T-helper 17 cell (primary cell): ENCODE results near the gene GIPC2. TPM values are rescaled to one million over a fixed set of nuclear protein-coding genes. Genes with fewer than 3 reads are reported as not detected.

ENCODE experiments used
- ATAC-seq: fragments of 150-1000 bp; cut with Tn5 transposase; 2 replicates; pipeline ENCODE4 v1.10.0; 2021; ENCODE audit warnings: mild to moderate bottlenecking, moderate library complexity
- DNase-seq, 3 donors: peaks; one replicate each; pipeline versions ENCODE4 v3.0.0 to v3.0.0-alpha.2; 2020 to 2021
- H3K9me3 ChIP-seq: one replicate; pipeline ENCODE4 v1.7.0; 2013; ENCODE audit warnings: low read length, mild to moderate bottlenecking; ENCODE audit not compliant: control insufficient read depth, poor library complexity, severe bottlenecking
- H3K27ac Mint-ChIP-seq: one replicate; pipeline ENCODE4 v1.8.0; 2022; ENCODE audit warnings: mild to moderate bottlenecking, moderate library complexity, mixed read lengths
- H3K27me3 Mint-ChIP-seq: one replicate; pipeline ENCODE4 v1.8.0; 2022; ENCODE audit warnings: mixed read lengths
- H3K36me3 Mint-ChIP-seq: one replicate; pipeline ENCODE4 v1.8.0; 2022; ENCODE audit warnings: low read depth, mixed read lengths
- H3K4me1 Mint-ChIP-seq: one replicate; pipeline ENCODE4 v1.8.0; 2022; ENCODE audit warnings: mild to moderate bottlenecking, mixed read lengths
- H3K4me3 Mint-ChIP-seq: one replicate; pipeline ENCODE4 v1.8.0; 2022; ENCODE audit warnings: mild to moderate bottlenecking, moderate library complexity, mixed read lengths
- total RNA-seq, 4 donors: library from RNA in 2 of 4; stranded (reverse) in 2 of 4; gene quantifications; one replicate each; pipeline ENCODE4 v1.2.3 and lab custom pipeline; 2022 to 2026

Gene GIPC2
- total RNA-seq, 2 donors from 2014 or later: 0.17 TPM; not detected in 1

- no peaks in the 10 kb centered on the region for H3K36me3 Mint-ChIP-seq
- ATAC-seq (peak; percentile 17), DNase-seq (no peak)
- peaks cover 17% of the 10 kb centered on the region for H3K4me1 Mint-ChIP-seq
- no peak overlapping the region for H3K27ac Mint-ChIP-seq
- peak overlapping the region; percentile 85 for H3K4me3 Mint-ChIP-seq
- no peaks in the 10 kb centered on the region for H3K9me3 ChIP-seq
- H3K27me3 Mint-ChIP-seq: peaks cover 54% of the 10 kb centered on the region
Measured at GRCh38 chr1:78044796-78045562, 787 bp upstream of the GIPC2 start.

- Mint-ChIP-seq H3K36me3 (no peaks in the 10 kb centered on the region), H3K4me1 (peaks cover 17% of the 10 kb centered on the region), H3K27me3 (peaks cover 56% of the 10 kb centered on the region), H3K27ac (no peak overlapping the region), H3K4me3 (peak overlapping the region; percentile 85)
- DNase-seq: no peak
- ATAC-seq: peak; percentile 22
- H3K9me3 ChIP-seq: no peaks in the 10 kb centered on the region
Measured at GRCh38 chr1:78045563-78045925, 222 bp upstream of the GIPC2 start.

DNA sequence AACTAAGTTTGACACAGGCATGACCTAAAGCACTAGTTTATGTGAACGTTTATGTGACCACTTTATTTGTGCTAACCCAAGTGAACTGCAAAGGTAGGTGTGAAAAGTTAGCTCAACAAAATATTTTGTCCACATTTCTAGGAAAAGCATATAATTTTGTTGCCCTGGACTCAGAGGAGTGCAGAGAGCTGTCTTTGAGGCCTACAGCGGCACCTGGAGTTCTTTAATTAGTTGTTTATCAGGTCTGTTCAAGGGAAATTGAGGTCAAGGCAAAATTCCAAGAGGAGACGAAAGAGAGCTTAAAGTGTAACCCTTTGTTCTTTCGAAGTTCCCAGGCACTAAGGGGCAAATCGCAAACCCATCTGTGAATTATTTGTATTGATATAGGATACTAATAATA lies 1.3 kb downstream of the GIPC2 start:
- Mint-ChIP-seq H3K27ac (no peak overlapping the region), H3K27me3 (peaks cover 56% of the 10 kb centered on the region), H3K4me3 (peak overlapping the region; percentile 83)

DNA sequence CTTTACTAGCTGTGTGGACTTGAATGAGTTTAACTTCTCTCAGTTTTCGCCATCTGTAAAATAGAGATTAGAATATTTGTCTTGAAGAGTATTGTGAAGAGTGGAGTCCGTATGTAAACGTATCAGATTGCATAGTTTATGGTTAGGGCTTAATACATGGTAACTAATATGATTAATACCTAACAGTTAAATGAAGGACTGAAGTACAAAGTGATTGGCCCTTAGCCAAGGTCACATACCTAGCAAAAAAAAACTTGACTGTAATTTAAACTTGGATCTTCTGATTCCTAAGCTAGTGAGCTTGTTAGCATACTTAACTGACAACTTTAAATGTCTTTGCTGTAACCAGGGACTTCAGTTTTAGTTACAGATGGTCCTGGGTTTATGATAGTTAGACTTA lies 1.9 kb downstream of the GIPC2 start:
- Mint-ChIP-seq H3K4me3 (no peak overlapping the region), H3K36me3 (peaks cover 3% of the 10 kb centered on the region), H3K27me3 (peaks cover 56% of the 10 kb centered on the region), H3K27ac (no peak overlapping the region), H3K4me1 (peaks cover 14% of the 10 kb centered on the region)
- ATAC-seq (no peak), DNase-seq (no peak)
- H3K9me3 ChIP-seq: no peaks in the 10 kb centered on the region

More for the DNA sequence above, 1.3 kb downstream of the GIPC2 start:
- DNase-seq: no peak
- H3K36me3 Mint-ChIP-seq: peaks cover 3% of the 10 kb centered on the region
- H3K4me1 Mint-ChIP-seq: peaks cover 14% of the 10 kb centered on the region
- no peak for ATAC-seq
- H3K9me3 ChIP-seq: no peaks in the 10 kb centered on the region

DNA sequence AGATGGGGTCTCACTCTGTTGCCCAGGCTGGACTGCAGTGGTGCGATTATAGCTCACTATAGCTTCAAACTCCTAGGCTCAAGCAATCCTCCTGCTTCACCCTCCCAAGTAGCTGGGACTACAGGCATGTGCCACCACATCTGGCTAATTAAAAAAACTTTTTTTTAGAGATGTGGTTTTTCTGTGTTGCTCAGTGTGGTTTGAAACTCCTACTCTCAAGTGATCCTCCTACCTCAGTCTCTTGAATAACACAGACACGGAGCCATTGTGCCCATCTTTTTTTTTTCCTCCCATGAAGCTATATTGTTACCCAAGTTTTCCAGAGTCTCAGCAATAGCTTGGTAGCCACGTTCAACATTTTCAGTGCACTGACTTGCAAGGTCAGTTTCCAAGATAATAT lies 2.7 kb downstream of the GIPC2 start:
- Mint-ChIP-seq H3K36me3 (peaks cover 3% of the 10 kb centered on the region), H3K4me1 (peaks cover 14% of the 10 kb centered on the region), H3K27me3 (peaks cover 51% of the 10 kb centered on the region), H3K27ac (no peak overlapping the region), H3K4me3 (no peak overlapping the region)
- DNase-seq: no peak
- no peak for ATAC-seq
- no peaks in the 10 kb centered on the region for H3K9me3 ChIP-seq

- no peak for ATAC-seq
- H3K4me1 Mint-ChIP-seq: peaks cover 14% of the 10 kb centered on the region
- no peak for DNase-seq
- H3K27me3 Mint-ChIP-seq: peaks cover 49% of the 10 kb centered on the region
- no peak overlapping the region for H3K4me3 Mint-ChIP-seq
- no peak overlapping the region for H3K27ac Mint-ChIP-seq
- H3K36me3 Mint-ChIP-seq: peaks cover 3% of the 10 kb centered on the region
- no peaks in the 10 kb centered on the region for H3K9me3 ChIP-seq
Measured at GRCh38 chr1:78049396-78049795, 3.6 kb downstream of the GIPC2 start.

GRCh38 chr1:78051005-78051404 lies 5.2 kb downstream of the GIPC2 start:
- no peak overlapping the region for H3K27ac Mint-ChIP-seq
- DNase-seq: no peak
- H3K9me3 ChIP-seq: no peaks in the 10 kb centered on the region
- peaks cover 2% of the 10 kb centered on the region for H3K4me1 Mint-ChIP-seq
- peaks cover 35% of the 10 kb centered on the region for H3K27me3 Mint-ChIP-seq
- peaks cover 3% of the 10 kb centered on the region for H3K36me3 Mint-ChIP-seq
- no peak overlapping the region for H3K4me3 Mint-ChIP-seq
- no peak for ATAC-seq

GRCh38 chr1:78052685-78053405 lies 7.1 kb downstream of the GIPC2 start:
- DNase-seq (no peak), ATAC-seq (no peak)
- Mint-ChIP-seq H3K4me1 (peaks cover 2% of the 10 kb centered on the region), H3K4me3 (no peak overlapping the region), H3K27ac (no peak overlapping the region), H3K36me3 (peaks cover 3% of the 10 kb centered on the region), H3K27me3 (peaks cover 25% of the 10 kb centered on the region)
- H3K9me3 ChIP-seq: no peaks in the 10 kb centered on the region

DNA sequence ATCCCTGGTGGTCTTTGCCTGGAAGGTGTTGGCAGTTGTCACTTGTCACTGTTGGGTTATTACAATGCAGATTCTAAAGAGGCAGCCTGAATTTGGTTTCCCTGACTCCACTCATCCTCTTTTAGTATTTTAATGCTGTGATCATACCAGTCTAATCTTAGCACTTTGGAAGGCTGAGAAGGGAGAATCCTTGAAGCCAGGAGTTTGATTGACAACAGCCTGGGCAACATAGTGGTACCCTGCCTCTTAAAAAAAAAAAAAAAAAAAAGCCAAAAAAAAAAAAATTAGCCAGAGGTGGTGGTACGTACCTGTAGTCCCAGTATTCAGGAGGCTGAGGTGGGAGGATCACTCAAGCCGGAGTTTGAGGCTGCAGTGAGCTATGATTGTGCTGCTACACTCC lies 7.7 kb downstream of the GIPC2 start:
- no peaks in the 10 kb centered on the region for H3K4me1 Mint-ChIP-seq
- no peak overlapping the region for H3K27ac Mint-ChIP-seq
- H3K4me3 Mint-ChIP-seq: no peak overlapping the region
- peaks cover 3% of the 10 kb centered on the region for H3K36me3 Mint-ChIP-seq
- DNase-seq (no peak), ATAC-seq (no peak)
- H3K27me3 Mint-ChIP-seq: peaks cover 19% of the 10 kb centered on the region
- H3K9me3 ChIP-seq: no peaks in the 10 kb centered on the region

DNA sequence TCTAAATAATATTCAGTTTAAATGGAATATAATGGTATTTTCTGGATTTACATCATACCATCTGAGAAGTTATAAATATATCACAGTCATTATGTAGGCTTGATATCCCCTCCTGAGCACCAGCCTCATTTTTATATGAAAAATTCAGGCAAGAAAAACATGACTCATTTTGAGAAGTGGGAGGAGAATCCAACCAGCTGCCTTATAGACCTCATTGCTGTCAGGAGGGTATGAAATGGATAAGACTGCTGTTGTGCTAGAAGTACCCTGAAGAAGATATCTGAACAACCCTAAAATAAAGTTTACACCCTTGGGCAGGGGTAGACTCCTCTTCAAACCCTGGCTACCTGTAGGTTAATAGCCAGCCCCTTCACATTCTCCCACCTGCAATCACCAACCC lies 8.8 kb downstream of the GIPC2 start:
- no peak for ATAC-seq
- Mint-ChIP-seq H3K36me3 (peaks cover 3% of the 10 kb centered on the region), H3K4me3 (no peak overlapping the region)

GRCh38 chr1:78054972-78055371 lies 9.2 kb downstream of the GIPC2 start:
- no peaks in the 10 kb centered on the region for H3K4me1 Mint-ChIP-seq
- no peak for ATAC-seq

More for the DNA sequence above, 8.8 kb downstream of the GIPC2 start:
- Mint-ChIP-seq H3K27me3 (peaks cover 18% of the 10 kb centered on the region), H3K27ac (no peak overlapping the region), H3K4me1 (no peaks in the 10 kb centered on the region)
- no peak for DNase-seq
- no peaks in the 10 kb centered on the region for H3K9me3 ChIP-seq

GRCh38 chr1:78055565-78056132 lies 9.9 kb downstream of the GIPC2 start:
- H3K4me1 Mint-ChIP-seq: no peaks in the 10 kb centered on the region
- H3K4me3 Mint-ChIP-seq: no peak overlapping the region
- DNase-seq (no peak), ATAC-seq (no peak)
- peaks cover 14% of the 10 kb centered on the region for H3K27me3 Mint-ChIP-seq
- no peaks in the 10 kb centered on the region for H3K9me3 ChIP-seq
- no peak overlapping the region for H3K27ac Mint-ChIP-seq
- H3K36me3 Mint-ChIP-seq: peaks cover 3% of the 10 kb centered on the region

More at GRCh38 chr1:78054972-78055371, 9.2 kb downstream of the GIPC2 start:
- no peaks in the 10 kb centered on the region for H3K9me3 ChIP-seq
- no peak for DNase-seq
- H3K4me3 Mint-ChIP-seq: no peak overlapping the region
- H3K27ac Mint-ChIP-seq: no peak overlapping the region
- peaks cover 16% of the 10 kb centered on the region for H3K27me3 Mint-ChIP-seq
- peaks cover 3% of the 10 kb centered on the region for H3K36me3 Mint-ChIP-seq

DNA sequence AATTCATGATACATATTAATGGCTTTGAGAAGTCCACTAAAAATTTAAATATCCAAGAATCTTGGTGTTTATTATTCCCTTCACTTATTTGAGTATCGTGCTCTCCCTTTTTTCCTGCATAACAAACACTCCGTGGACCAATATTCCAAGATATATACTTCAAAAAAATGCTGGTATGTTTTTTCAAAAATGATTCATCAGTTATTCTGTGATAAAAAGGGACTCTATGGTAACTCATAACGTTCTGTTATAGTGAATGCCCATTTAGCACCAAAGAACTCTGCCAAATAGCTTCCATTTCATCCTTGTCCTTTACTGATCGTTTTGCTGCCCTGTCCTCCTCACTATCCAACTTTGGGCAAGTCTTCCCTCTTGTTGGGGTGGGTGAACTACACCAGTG lies 12.9 kb downstream of the GIPC2 start:
- Mint-ChIP-seq H3K27ac (no peak overlapping the region), H3K4me1 (no peaks in the 10 kb centered on the region), H3K36me3 (no peaks in the 10 kb centered on the region), H3K4me3 (no peak overlapping the region), H3K27me3 (peaks cover 14% of the 10 kb centered on the region)
- no peak for DNase-seq
- no peaks in the 10 kb centered on the region for H3K9me3 ChIP-seq
- no peak for ATAC-seq
